CD14-positive monocyte (primary cell): ENCODE results near the gene TBC1D2. TPM values are rescaled to one million over a fixed set of nuclear protein-coding genes. Genes with fewer than 3 reads are reported as not detected.

Experiments
- DNase-seq, 3 donors: peaks; one replicate each; pipeline ENCODE4 v3.0.0-alpha.2; 2011 to 2022
- H2AFZ ChIP-seq: 2 replicates; pipeline ENCODE4 v1.6.0; 2012; ENCODE audit warnings: mild to moderate bottlenecking, low read depth, low read length, inconsistent platforms; ENCODE audit not compliant: insufficient read depth, poor library complexity, severe bottlenecking
- H3K27ac ChIP-seq, 2 donors: 1 replicate in 1 of 2; 2 replicates in 1 of 2; pipeline ENCODE4 v1.5.1; 2012 to 2013; ENCODE audit warnings: low read length in 2 of 2, control low read depth in 1 of 2, inconsistent platforms in 1 of 2, low read depth in 1 of 2, mild to moderate bottlenecking in 1 of 2
- H3K27me3 ChIP-seq, 2 donors: one replicate each; pipeline versions ENCODE4 v1.6.0 to v1.6.1; 2011 to 2013; ENCODE audit warnings: low read length in 2 of 2; ENCODE audit not compliant: control insufficient read depth in 2 of 2, insufficient read depth in 2 of 2
- H3K36me3 ChIP-seq, 2 donors: replicated peaks in 1 of 2; 1 replicate in 1 of 2; 2 replicates in 1 of 2; pipeline versions ENCODE4 v1.5.1 to v1.6.1; 2012 to 2013; ENCODE audit warnings: low read length in 2 of 2, control low read depth in 1 of 2, inconsistent platforms in 1 of 2, mild to moderate bottlenecking in 1 of 2; ENCODE audit not compliant: insufficient read depth in 2 of 2, control insufficient read depth in 1 of 2
- H3K4me1 ChIP-seq, 2 donors: 1 replicate in 1 of 2; 2 replicates in 1 of 2; pipeline versions ENCODE4 v1.5.1 to v1.6.1; 2012 to 2013; ENCODE audit warnings: low read length in 2 of 2, control low read depth in 1 of 2, inconsistent platforms in 1 of 2, mild to moderate bottlenecking in 1 of 2, moderate library complexity in 1 of 2; ENCODE audit not compliant: insufficient read depth in 2 of 2, control insufficient read depth in 1 of 2
- H3K4me2 ChIP-seq: replicated peaks from 2 replicates; pipeline ENCODE3; 2012; ENCODE audit warnings: low read length, moderate library complexity, mild to moderate bottlenecking; ENCODE audit not compliant: poor library complexity, severe bottlenecking; ENCODE audit errors: extremely low read depth
- H3K4me3 ChIP-seq, 3 experiments: fragments of 200-600 bp in 1 of 3; sonication (generic) in 1 of 3; replicated peaks in 1 of 3; 1 replicate in 2 of 3; 2 replicates in 1 of 3; pipeline ENCODE4 v1.5.1; 2011 to 2013; ENCODE audit warnings: low read length in 3 of 3, mild to moderate bottlenecking in 3 of 3, control low read depth in 2 of 3, low read depth in 2 of 3, inconsistent platforms in 1 of 3, moderate library complexity in 1 of 3
- H3K79me2 ChIP-seq: 2 replicates; pipeline ENCODE4 v1.6.0; 2012; ENCODE audit warnings: mild to moderate bottlenecking, control low read depth, inconsistent platforms, low read length, moderate library complexity; ENCODE audit not compliant: insufficient read depth
- H3K9ac ChIP-seq: 2 replicates; pipeline ENCODE4 v1.6.0; 2017; ENCODE audit warnings: low read length, mild to moderate bottlenecking; ENCODE audit not compliant: insufficient read depth, poor library complexity, severe bottlenecking
- H3K9me3 ChIP-seq, 2 donors: replicated peaks in 1 of 2; 1 replicate in 1 of 2; 2 replicates in 1 of 2; pipeline versions ENCODE4 v1.5.1 to v1.6.1; 2012 to 2013; ENCODE audit warnings: low read length in 2 of 2, control low read depth in 1 of 2; ENCODE audit not compliant: control insufficient read depth in 1 of 2, insufficient read depth in 1 of 2
- H4K20me1 ChIP-seq: 2 replicates; pipeline ENCODE4 v1.6.0; 2012; ENCODE audit warnings: mild to moderate bottlenecking, low read length, control low read depth, moderate library complexity; ENCODE audit not compliant: insufficient read depth
- H3K27ac Mint-ChIP-seq, 7 donors: one replicate each; pipeline ENCODE4 v1.8.0; 2020; ENCODE audit warnings: mild to moderate bottlenecking in 7 of 7, mixed read lengths in 7 of 7, moderate library complexity in 6 of 7, inconsistent platforms in 2 of 7
- H3K27me3 Mint-ChIP-seq, 3 donors: one replicate each; pipeline ENCODE4 v1.8.0; 2021 to 2022; ENCODE audit warnings: low read depth in 3 of 3, mild to moderate bottlenecking in 3 of 3, mixed read lengths in 3 of 3, moderate library complexity in 3 of 3, inconsistent platforms in 1 of 3
- H3K36me3 Mint-ChIP-seq, 2 donors: one replicate each; pipeline ENCODE4 v1.8.0; 2020; ENCODE audit warnings: mixed read lengths in 2 of 2, inconsistent platforms in 1 of 2, mild to moderate bottlenecking in 1 of 2
- H3K4me1 Mint-ChIP-seq: one replicate; pipeline ENCODE4 v1.8.0; 2020; ENCODE audit warnings: mild to moderate bottlenecking, mixed read lengths
- H3K4me3 Mint-ChIP-seq, 2 donors: one replicate each; pipeline ENCODE4 v1.8.0; 2020; ENCODE audit warnings: mild to moderate bottlenecking in 2 of 2, mixed read lengths in 2 of 2, moderate library complexity in 1 of 2
- H3K9me3 Mint-ChIP-seq, 7 donors: one replicate each; pipeline ENCODE4 v1.8.0; 2020 to 2022; ENCODE audit warnings: mixed read lengths in 7 of 7, mild to moderate bottlenecking in 6 of 7, moderate library complexity in 6 of 7, inconsistent platforms in 2 of 7
- WGBS: methylation state at CpG from one replicate; pipeline ENCODE4 v1.1.5; 2013; ENCODE audit warnings: missing lambda C conversion rate; ENCODE audit not compliant: insufficient coverage; 5-methylcytosine and 5-hydroxymethylcytosine counted together
- intact Hi-C, 2 donors: fragments of 100-400 bp; cut with micrococcal nuclease; formaldehyde crosslinking; loops; one replicate each; pipeline versions ENCODE4 v1.15.0 to v1.15.1; 2023
- polyA plus RNA-seq, 3 donors: library from polyadenylated mRNA; depleted of rRNA in 1 of 3; unstranded in 2 of 3; stranded (reverse) in 1 of 3; fragments of 300-500 nt in 2 of 3; fragments of >200 nt in 1 of 3; fragmentation: Illumina TruSeq in 2 of 3; gene quantifications; 1 replicate in 2 of 3; 2 replicates in 1 of 3; pipeline ENCODE4 v1.2.3, GENCODE V29; 2012 to 2021
- TF ChIP-seq, protein P1 (sequence below): fragments of 200-600 bp; IDR thresholded peaks from one replicate; pipeline ENCODE4 v1.8.0; 2022; ENCODE audit warnings: antibody characterized with exemption, mild to moderate bottlenecking

TBC1D2 gene
- polyA plus RNA-seq, 3 donors, result 23.2 to 55.7 (median 34.4) TPM

- Histone ChIP-seq H3K4me2 (no peak overlapping the region), H3K27me3 (no peaks in the 10 kb centered on the region), H2AFZ (no peak overlapping the region), H3K9ac (no peak overlapping the region), H3K9me3 (no peaks in the 10 kb centered on the region), H3K4me3 (no peak overlapping the region), H3K79me2 (no peaks in the 10 kb centered on the region), H4K20me1 (no peaks in the 10 kb centered on the region), H3K27ac (no peak overlapping the region), H3K36me3 (no peaks in the 10 kb centered on the region), H3K4me1 (no peaks in the 10 kb centered on the region)
- Mint-ChIP-seq H3K4me3 (no peak overlapping the region), H3K27ac (no peak overlapping the region), H3K9me3 (peaks cover 0 to 2% (median 0%) of the 10 kb centered on the region in 7 donors), H3K36me3 (no peaks in the 10 kb centered on the region), H3K4me1 (no peaks in the 10 kb centered on the region), H3K27me3 (peaks cover 4 to 8% (median 6%) of the 10 kb centered on the region in 3 donors)
- WGBS, result over 99% methylated on average over 11 of the region's 12 CpGs
- TF ChIP-seq, protein P1, sequence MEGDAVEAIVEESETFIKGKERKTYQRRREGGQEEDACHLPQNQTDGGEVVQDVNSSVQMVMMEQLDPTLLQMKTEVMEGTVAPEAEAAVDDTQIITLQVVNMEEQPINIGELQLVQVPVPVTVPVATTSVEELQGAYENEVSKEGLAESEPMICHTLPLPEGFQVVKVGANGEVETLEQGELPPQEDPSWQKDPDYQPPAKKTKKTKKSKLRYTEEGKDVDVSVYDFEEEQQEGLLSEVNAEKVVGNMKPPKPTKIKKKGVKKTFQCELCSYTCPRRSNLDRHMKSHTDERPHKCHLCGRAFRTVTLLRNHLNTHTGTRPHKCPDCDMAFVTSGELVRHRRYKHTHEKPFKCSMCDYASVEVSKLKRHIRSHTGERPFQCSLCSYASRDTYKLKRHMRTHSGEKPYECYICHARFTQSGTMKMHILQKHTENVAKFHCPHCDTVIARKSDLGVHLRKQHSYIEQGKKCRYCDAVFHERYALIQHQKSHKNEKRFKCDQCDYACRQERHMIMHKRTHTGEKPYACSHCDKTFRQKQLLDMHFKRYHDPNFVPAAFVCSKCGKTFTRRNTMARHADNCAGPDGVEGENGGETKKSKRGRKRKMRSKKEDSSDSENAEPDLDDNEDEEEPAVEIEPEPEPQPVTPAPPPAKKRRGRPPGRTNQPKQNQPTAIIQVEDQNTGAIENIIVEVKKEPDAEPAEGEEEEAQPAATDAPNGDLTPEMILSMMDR, result no peak
- intact Hi-C loops, result no loop called here
- no peak for DNase-seq
These were observed 34.3 kb upstream of the TBC1D2 start for GRCh38 chr9:98289614-98290201.

DNA sequence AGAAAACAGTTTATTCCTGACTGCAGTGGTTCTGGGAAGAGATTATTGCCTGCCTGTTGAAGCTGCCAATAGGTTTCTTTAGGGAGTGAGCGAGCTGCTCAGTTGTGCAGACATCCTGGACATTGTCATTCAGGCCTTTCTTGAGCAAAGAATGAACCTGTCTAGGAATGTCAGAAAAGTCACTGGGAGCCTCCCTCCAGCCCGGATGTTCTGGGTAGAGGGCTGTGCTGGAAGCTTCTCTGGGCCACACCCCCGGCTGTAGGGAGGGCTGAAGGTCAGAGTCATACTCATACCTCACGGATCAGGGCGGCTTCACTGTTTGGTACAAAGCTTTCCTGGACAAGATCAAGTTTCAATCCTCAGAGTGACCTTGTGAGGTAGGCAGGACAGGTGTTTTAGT lies 33.4 kb upstream of the TBC1D2 start:
- WGBS, result 97% methylated on average over 3 of the region's 5 CpGs
- Mint-ChIP-seq H3K4me1 (no peaks in the 10 kb centered on the region), H3K27ac (no peak overlapping the region), H3K4me3 (no peak overlapping the region), H3K27me3 (peaks cover 3 to 6% (median 5%) of the 10 kb centered on the region in 3 donors), H3K36me3 (no peaks in the 10 kb centered on the region), H3K9me3 (peaks cover 0 to 2% (median 0%) of the 10 kb centered on the region in 7 donors)
- no peaks in the 10 kb centered on the region for H3K4me1 ChIP-seq
- H4K20me1 ChIP-seq, result no peaks in the 10 kb centered on the region
- H3K4me3 ChIP-seq, result no peak overlapping the region
- H3K79me2 ChIP-seq, result no peaks in the 10 kb centered on the region
- H2AFZ ChIP-seq, result no peak overlapping the region
- intact Hi-C loops, result no loop called here
- H3K27ac ChIP-seq, result no peak overlapping the region
- TF ChIP-seq, protein P1, result no peak
- no peaks in the 10 kb centered on the region for H3K36me3 ChIP-seq
- H3K9ac ChIP-seq, result no peak overlapping the region
- DNase-seq, result no peak
- H3K9me3 ChIP-seq, result no peaks in the 10 kb centered on the region
- H3K4me2 ChIP-seq, result no peak overlapping the region
- H3K27me3 ChIP-seq, result no peaks in the 10 kb centered on the region
